H1 (cell line): ENCODE data around the gene SIGLECL1.

Source experiments
- ATF3 ChIP-seq: IDR thresholded peaks from 2 replicates; pipeline ENCODE4 v1.6.1; 2011; ENCODE audit warnings: low read depth, mild to moderate bottlenecking, low read length; ENCODE audit not compliant: insufficient read depth
- BRCA1 ChIP-seq: IDR thresholded peaks from 2 replicates; pipeline ENCODE4 v1.6.1; 2012; ENCODE audit warnings: low read depth, low read length, improper control_type of control experiment
- CTCF ChIP-seq, 3 experiments: IDR thresholded peaks; 1 replicate in 2 of 3; 2 replicates in 1 of 3; pipeline versions ENCODE4 v1.5.1 to v1.6.1; 2011; ENCODE audit warnings: low read length in 3 of 3, mild to moderate bottlenecking in 3 of 3, inconsistent platforms in 2 of 3, low read depth in 1 of 3, moderate library complexity in 1 of 3; ENCODE audit not compliant: insufficient read depth in 1 of 3; ENCODE audit errors: control extremely low read depth in 1 of 3
- E2F6 ChIP-seq: IDR thresholded peaks from 2 replicates; pipeline ENCODE4 v1.6.1; 2012; ENCODE audit warnings: inconsistent platforms
- KDM4A ChIP-seq: IDR thresholded peaks from one replicate; pipeline ENCODE4 v1.7.1; 2012; ENCODE audit warnings: low read depth, mild to moderate bottlenecking, moderate library complexity, low read length, inconsistent platforms; ENCODE audit not compliant: severe bottlenecking
- MAX ChIP-seq: IDR thresholded peaks from 2 replicates; pipeline ENCODE4 v1.6.1; 2012; ENCODE audit warnings: inconsistent platforms
- POLR2A ChIP-seq, 2 experiments: IDR thresholded peaks; 1 replicate in 1 of 2; 2 replicates in 1 of 2; pipeline ENCODE4 v1.6.1; 2011; ENCODE audit warnings: low read depth in 2 of 2, low read length in 2 of 2, mild to moderate bottlenecking in 2 of 2; ENCODE audit errors: control extremely low read depth in 1 of 2

- no peak for TF ChIP-seq E2F6
- no peak for TF ChIP-seq ATF3
- no peak for TF ChIP-seq POLR2A (IDR thresholded peaks at IDR 0.05; ENCODE audit: control extremely low read depth in 1 of 2, low read depth in 2 of 2, low read length in 2 of 2)
- no peak for TF ChIP-seq CTCF (IDR thresholded peaks at IDR 0.05; ENCODE audit: control extremely low read depth in 1 of 3, insufficient read depth in 1 of 3, low read depth in 1 of 3, low read length in 3 of 3)
- TF ChIP-seq KDM4A, result no peak
- TF ChIP-seq BRCA1, result no peak
- no peak for TF ChIP-seq MAX
These were observed 65.8 kb downstream of the SIGLECL1 start for GRCh38 chr19:51316688-51317087.
